ENCODE measurements around the gene PRTFDC1.

- no peak for TF ChIP-seq REST (IDR thresholded peaks at IDR 0.05; ENCODE audit: insufficient replicate concordance, low read depth)
- TF ChIP-seq, protein P1, sequence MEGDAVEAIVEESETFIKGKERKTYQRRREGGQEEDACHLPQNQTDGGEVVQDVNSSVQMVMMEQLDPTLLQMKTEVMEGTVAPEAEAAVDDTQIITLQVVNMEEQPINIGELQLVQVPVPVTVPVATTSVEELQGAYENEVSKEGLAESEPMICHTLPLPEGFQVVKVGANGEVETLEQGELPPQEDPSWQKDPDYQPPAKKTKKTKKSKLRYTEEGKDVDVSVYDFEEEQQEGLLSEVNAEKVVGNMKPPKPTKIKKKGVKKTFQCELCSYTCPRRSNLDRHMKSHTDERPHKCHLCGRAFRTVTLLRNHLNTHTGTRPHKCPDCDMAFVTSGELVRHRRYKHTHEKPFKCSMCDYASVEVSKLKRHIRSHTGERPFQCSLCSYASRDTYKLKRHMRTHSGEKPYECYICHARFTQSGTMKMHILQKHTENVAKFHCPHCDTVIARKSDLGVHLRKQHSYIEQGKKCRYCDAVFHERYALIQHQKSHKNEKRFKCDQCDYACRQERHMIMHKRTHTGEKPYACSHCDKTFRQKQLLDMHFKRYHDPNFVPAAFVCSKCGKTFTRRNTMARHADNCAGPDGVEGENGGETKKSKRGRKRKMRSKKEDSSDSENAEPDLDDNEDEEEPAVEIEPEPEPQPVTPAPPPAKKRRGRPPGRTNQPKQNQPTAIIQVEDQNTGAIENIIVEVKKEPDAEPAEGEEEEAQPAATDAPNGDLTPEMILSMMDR (IDR thresholded peaks at IDR 0.05; ENCODE audit: insufficient read depth, low read length): no peak
Observed at GRCh38 chr10:24822590-24822989, 129.8 kb downstream of the PRTFDC1 start.
